ENCODE measurements around the gene NEU3. TPM values are rescaled to one million over a fixed set of nuclear protein-coding genes. Genes with fewer than 3 reads are reported as not detected.

The NEU3 gene
- total RNA-seq, 1 donor from 2014 or later = 10.9 TPM

GRCh38 chr11:75063741-75064314, 75.1 kb downstream of the NEU3 start:
- no peak for DNase-seq (ENCODE audit: low spot score)

GRCh38 chr11:75066061-75066460, 77.3 kb downstream of the NEU3 start:
- no peak for DNase-seq (ENCODE audit: low spot score)

Other genes starting within 250 kb of the NEU3 start
- 21.6 TPM for gene RNF169, start 240.1 kb upstream of the NEU3 start, total RNA-seq
- 14.1 TPM for gene XRRA1, start 39.8 kb upstream of the NEU3 start, total RNA-seq
- gene SPCS2, start 39.7 kb upstream of the NEU3 start, total RNA-seq = 151 TPM
- gene OR2AT4, start 107.9 kb downstream of the NEU3 start, total RNA-seq = not detected
- gene SLCO2B1, start 162.2 kb downstream of the NEU3 start, total RNA-seq = 48.4 TPM

All from ureter (tissue), 1 donor.